ENCODE data around the gene PTCD1. TPM values are rescaled to one million over a fixed set of nuclear protein-coding genes. Genes with fewer than 3 reads are reported as not detected.
"Not testable (repeated sequence)": the region's sequence is repeated elsewhere in the genome, so short reads cannot be mapped to it uniquely, and the experiment has no call there.

PTCD1 gene
- total and polyA plus RNA-seq, 5 donors = 3.0 to 4.4 (median 3.2) TPM

- Histone ChIP-seq H3K27me3 (ENCODE audit: control insufficient read depth, insufficient read depth) (no peaks in the 10 kb centered on the region), H3K4me1 (ENCODE audit: control insufficient read depth, insufficient read depth, low read length) (no peaks in the 10 kb centered on the region), H3K9me3 (ENCODE audit: control insufficient read depth, low read length) (no peaks in the 10 kb centered on the region), H3K4me3 (ENCODE audit: low read length) (no peak overlapping the region), H3K27ac (ENCODE audit: low read length) (no peak overlapping the region)
- ATAC-seq = no peak
- WGBS = 74% methylated on average over 21 of the region's 21 CpGs
- DNase-seq = peak in 2 of 3 donors; percentile 18 to 50
- intact Hi-C loops (cut with DNase I) = no loop called here
Measured at GRCh38 chr7:99396418-99397296, 41.9 kb downstream of the PTCD1 start.

- Histone ChIP-seq H3K4me1 (ENCODE audit: control insufficient read depth, insufficient read depth, low read length) (no peaks in the 10 kb centered on the region), H3K4me3 (ENCODE audit: low read length) (no peak overlapping the region), H3K27ac (ENCODE audit: low read length) (no peak overlapping the region), H3K9me3 (ENCODE audit: control insufficient read depth, low read length) (no peaks in the 10 kb centered on the region), H3K27me3 (ENCODE audit: control insufficient read depth, insufficient read depth) (no peaks in the 10 kb centered on the region)
- WGBS = 79% methylated on average over 14 of the region's 14 CpGs
- DNase-seq (peak in 2 of 3 donors; percentile 45 to 48), ATAC-seq (no peak)
- intact Hi-C loops (cut with DNase I) = no loop called here
Measured at GRCh38 chr7:99395616-99396327, 42.8 kb downstream of the PTCD1 start.

- 87% methylated on average over 4 of the region's 4 CpGs for WGBS
- Histone ChIP-seq H3K9me3 (ENCODE audit: control insufficient read depth, low read length) (no peaks in the 10 kb centered on the region), H3K27me3 (ENCODE audit: control insufficient read depth, insufficient read depth) (no peaks in the 10 kb centered on the region), H3K4me1 (ENCODE audit: control insufficient read depth, insufficient read depth, low read length) (no peaks in the 10 kb centered on the region), H3K4me3 (ENCODE audit: low read length) (no peak overlapping the region), H3K27ac (ENCODE audit: low read length) (no peak overlapping the region)
- DNase-seq = peak in 1 of 3 donors; percentile 55
- peak in 1 of 2 donors; percentile 0 for ATAC-seq
- intact Hi-C loops (cut with DNase I) = no loop called here
Measured at GRCh38 chr7:99394188-99394502, 44.5 kb downstream of the PTCD1 start.

- intact Hi-C loops (cut with DNase I) = no loop called here
- Histone ChIP-seq H3K4me3 (ENCODE audit: low read length) (peak overlapping the region; percentile 53), H3K4me1 (ENCODE audit: control insufficient read depth, insufficient read depth, low read length) (no peaks in the 10 kb centered on the region), H3K27ac (ENCODE audit: low read length) (peak overlapping the region; percentile 39), H3K9me3 (ENCODE audit: control insufficient read depth, low read length) (no peaks in the 10 kb centered on the region), H3K27me3 (ENCODE audit: control insufficient read depth, insufficient read depth) (no peaks in the 10 kb centered on the region)
- WGBS = 40% methylated on average over 30 of the region's 30 CpGs
- DNase-seq (peak; percentile 78 to 89 (median 87)), ATAC-seq (peak; percentile 72 to 79)
Measured at GRCh38 chr7:99393355-99394187, 45.0 kb downstream of the PTCD1 start.

GRCh38 chr7:99392659-99393354, 45.8 kb downstream of the PTCD1 start:
- Histone ChIP-seq H3K27ac (ENCODE audit: low read length) (peak overlapping the region; percentile 39), H3K4me3 (ENCODE audit: low read length) (peak overlapping the region; percentile 53), H3K27me3 (ENCODE audit: control insufficient read depth, insufficient read depth) (no peaks in the 10 kb centered on the region), H3K9me3 (ENCODE audit: control insufficient read depth, low read length) (no peaks in the 10 kb centered on the region), H3K4me1 (ENCODE audit: control insufficient read depth, insufficient read depth, low read length) (no peaks in the 10 kb centered on the region)
- DNase-seq (peak; percentile 89 to 93 (median 93)), ATAC-seq (peak; percentile 88)
- intact Hi-C loops (cut with DNase I) = no loop called here
- WGBS = 6% methylated on average over 68 of the region's 68 CpGs

- Histone ChIP-seq H3K9me3 (ENCODE audit: control insufficient read depth, low read length) (no peaks in the 10 kb centered on the region), H3K27me3 (ENCODE audit: control insufficient read depth, insufficient read depth) (no peaks in the 10 kb centered on the region), H3K4me3 (ENCODE audit: low read length) (no peak overlapping the region), H3K27ac (ENCODE audit: low read length) (no peak overlapping the region), H3K4me1 (ENCODE audit: control insufficient read depth, insufficient read depth, low read length) (no peaks in the 10 kb centered on the region)
- intact Hi-C loops (cut with DNase I) = no loop called here
- ATAC-seq (no peak), DNase-seq (peak in 1 of 3 donors; percentile 45)
- WGBS = 91% methylated on average over 8 of the region's 8 CpGs
Measured at GRCh38 chr7:99392046-99392445, 46.6 kb downstream of the PTCD1 start.

- intact Hi-C loops (cut with DNase I) = no loop called here
- H3K27me3 ChIP-seq (ENCODE audit: control insufficient read depth, insufficient read depth) = no peaks in the 10 kb centered on the region
- H3K9me3 ChIP-seq (ENCODE audit: control insufficient read depth, low read length) = no peaks in the 10 kb centered on the region
- 92% methylated on average over 23 of the region's 23 CpGs for WGBS
- no peaks in the 10 kb centered on the region for H3K4me1 ChIP-seq (ENCODE audit: control insufficient read depth, insufficient read depth, low read length)
- peak in 2 of 3 donors; percentile 45 to 46 for DNase-seq
- no peak for ATAC-seq
- H3K27ac ChIP-seq (ENCODE audit: low read length) = no peak overlapping the region
- H3K4me3 ChIP-seq (ENCODE audit: low read length) = no peak overlapping the region
Measured at GRCh38 chr7:99390941-99391602, 47.5 kb downstream of the PTCD1 start.

GRCh38 chr7:99389772-99390171, 48.8 kb downstream of the PTCD1 start:
- WGBS = 92% methylated on average over 13 of the region's 13 CpGs
- no peak overlapping the region for H3K4me3 ChIP-seq (ENCODE audit: low read length)
- no peak overlapping the region for H3K27ac ChIP-seq (ENCODE audit: low read length)
- no peaks in the 10 kb centered on the region for H3K4me1 ChIP-seq (ENCODE audit: control insufficient read depth, insufficient read depth, low read length)
- ATAC-seq (no peak), DNase-seq (peak in 2 of 3 donors; percentile 52 to 60)
- no peaks in the 10 kb centered on the region for H3K27me3 ChIP-seq (ENCODE audit: control insufficient read depth, insufficient read depth)
- intact Hi-C loops (cut with DNase I) = no loop called here
- no peaks in the 10 kb centered on the region for H3K9me3 ChIP-seq (ENCODE audit: control insufficient read depth, low read length)

GRCh38 chr7:99387912-99388311, 50.7 kb downstream of the PTCD1 start:
- peak in 2 of 3 donors; percentile 33 to 40 for DNase-seq
- ATAC-seq = no peak
- no peak overlapping the region for H3K27ac ChIP-seq (ENCODE audit: low read length)
- no peak overlapping the region for H3K4me3 ChIP-seq (ENCODE audit: low read length)
- WGBS = 95% methylated on average over 20 of the region's 20 CpGs
- intact Hi-C loops (cut with DNase I) = no loop called here
- H3K9me3 ChIP-seq (ENCODE audit: control insufficient read depth, low read length) = no peaks in the 10 kb centered on the region
- no peaks in the 10 kb centered on the region for H3K27me3 ChIP-seq (ENCODE audit: control insufficient read depth, insufficient read depth)
- H3K4me1 ChIP-seq (ENCODE audit: control insufficient read depth, insufficient read depth, low read length) = no peaks in the 10 kb centered on the region

GRCh38 chr7:99387239-99387635, 51.4 kb downstream of the PTCD1 start:
- DNase-seq = peak in 2 of 3 donors; percentile 30 to 37
- H3K4me1 ChIP-seq (ENCODE audit: control insufficient read depth, insufficient read depth, low read length); H3K27ac ChIP-seq (ENCODE audit: low read length); H3K27me3 ChIP-seq (ENCODE audit: control insufficient read depth, insufficient read depth); intact Hi-C loops (cut with DNase I); H3K4me3 ChIP-seq (ENCODE audit: low read length); ATAC-seq; H3K9me3 ChIP-seq (ENCODE audit: control insufficient read depth, low read length): not testable (repeated sequence)
- 95% methylated on average over 14 of the region's 14 CpGs for WGBS

All from right cardiac atrium (tissue), 5 donors.